GM03348 (cell line): Measurements from ENCODE around the gene ZHX3.
"Not testable (repeated sequence)": the region's sequence is repeated elsewhere in the genome, so short reads cannot be mapped to it uniquely, and the experiment has no call there.

ENCODE experiments used
- DNase-seq: peaks from one replicate; pipeline ENCODE4 v3.0.0; 2012; ENCODE audit warnings: low spot score

The ZHX3 gene

DNA sequence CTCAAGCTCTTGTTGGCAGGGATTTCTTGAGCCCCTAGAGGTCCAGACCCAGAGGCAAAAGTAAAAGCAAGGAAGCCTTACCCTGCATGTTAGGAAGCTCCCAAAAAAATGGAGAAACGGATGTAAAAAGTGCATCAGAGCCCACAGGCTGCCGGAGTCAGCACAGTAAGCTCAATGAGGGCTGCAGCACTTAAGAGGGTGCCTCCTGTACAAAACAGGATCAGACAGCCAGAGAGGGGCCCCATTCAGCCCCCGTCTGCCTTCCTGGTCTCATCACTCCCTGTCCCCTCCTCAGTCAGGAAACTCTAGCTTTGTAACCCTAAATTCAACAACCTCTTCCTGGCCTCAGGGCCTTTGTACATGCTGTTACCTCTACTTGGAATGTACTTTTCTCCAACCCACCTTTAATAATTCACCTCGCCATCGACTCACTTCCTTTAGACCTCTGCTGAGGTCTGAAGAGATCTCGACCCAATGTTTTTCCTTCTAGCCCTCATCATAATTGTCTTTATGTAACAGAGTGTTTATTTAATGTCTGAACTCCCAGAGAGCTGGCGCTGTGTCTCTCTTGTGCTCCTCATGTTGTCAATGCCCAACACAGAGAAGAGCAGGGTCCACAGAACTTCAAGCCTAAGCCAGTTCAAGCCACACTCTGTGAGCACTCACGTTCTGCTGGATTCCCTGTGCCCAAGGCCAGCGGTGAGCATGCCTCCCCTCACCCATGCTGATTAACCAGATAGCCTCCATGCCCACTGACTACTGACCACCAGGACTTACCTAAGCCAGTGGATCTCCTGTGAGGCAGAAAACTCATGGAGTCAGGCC, 183.0 kb downstream of the ZHX3 start:
- no peak for DNase-seq

DNA sequence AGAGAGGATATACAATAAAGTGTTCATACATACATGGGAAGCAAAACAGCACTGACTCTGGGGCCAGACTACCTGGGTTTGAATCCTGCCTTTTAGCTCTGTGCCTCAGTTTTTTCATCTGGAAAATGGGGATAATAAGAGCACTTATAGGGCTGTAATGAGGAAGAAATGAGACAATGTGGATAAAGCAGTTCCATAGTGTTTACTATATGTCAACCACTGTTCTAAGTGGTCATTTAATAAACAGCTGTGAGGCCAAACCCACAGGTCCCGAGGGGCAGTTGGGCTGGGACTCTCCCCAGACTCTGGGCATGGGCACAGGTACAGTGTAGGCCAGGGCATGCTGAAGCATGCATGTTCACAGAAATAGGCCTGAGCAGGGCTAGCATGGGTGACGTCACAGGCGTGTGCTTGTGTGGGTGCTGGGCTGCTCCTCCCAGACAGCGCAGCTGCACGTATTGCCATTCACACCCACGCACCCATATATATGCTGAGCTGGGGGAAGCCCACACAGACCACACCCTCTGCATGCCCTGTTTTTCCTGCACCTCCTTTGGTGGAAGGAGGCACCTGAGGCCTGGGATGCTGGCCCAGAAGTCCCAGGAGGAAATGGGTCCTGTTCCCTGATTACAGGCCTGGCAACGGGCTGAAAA, 183.7 kb downstream of the ZHX3 start:
- no peak for DNase-seq

- not testable (repeated sequence) for DNase-seq
Observed at GRCh38 chr20:41132388-41132775, 185.1 kb downstream of the ZHX3 start.

DNA sequence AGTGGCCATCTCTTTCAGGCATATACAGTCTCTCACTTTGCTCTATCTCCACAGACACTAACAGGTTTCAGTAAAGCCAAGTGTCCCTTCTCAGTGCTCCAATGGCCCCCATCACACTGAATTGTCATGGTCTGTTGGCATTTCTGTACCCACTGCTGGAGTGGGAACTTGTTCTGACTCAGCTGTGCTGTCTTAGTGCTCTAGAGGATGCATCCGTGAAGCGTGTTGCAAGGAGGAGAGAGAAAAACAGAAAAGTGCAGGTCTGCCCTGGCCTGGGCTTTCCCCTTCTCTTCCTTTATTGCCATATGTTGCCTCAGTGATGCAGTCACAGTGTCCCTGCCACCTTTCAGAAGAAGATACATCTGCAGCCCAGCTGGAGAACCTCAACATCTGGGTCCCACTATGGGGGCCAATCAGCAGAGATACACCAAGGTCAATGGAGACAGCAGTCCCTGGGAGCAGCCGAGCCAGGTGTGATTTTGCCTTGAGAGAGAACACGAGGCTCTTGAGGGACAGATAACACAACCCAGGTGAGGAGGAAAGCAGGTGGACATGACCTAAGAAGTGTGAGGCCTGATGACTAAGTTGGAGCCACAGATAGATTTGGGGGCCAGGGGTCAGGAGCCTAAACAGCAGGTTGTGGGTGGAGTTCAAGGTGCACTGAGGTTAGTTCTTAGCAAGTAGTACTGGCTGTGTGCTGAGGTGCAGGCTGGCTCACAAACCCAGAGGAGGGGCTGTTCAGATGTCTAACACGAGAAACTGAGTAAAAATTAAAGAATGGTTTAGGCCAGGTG, 185.7 kb downstream of the ZHX3 start:
- DNase-seq: no peak
